HepG2 (cell line): ENCODE data around the gene NOC2L. TPM values are rescaled to one million over a fixed set of nuclear protein-coding genes. Genes with fewer than 3 reads are reported as not detected.

ENCODE experiments used
- ATAC-seq: fragments of 200-7000 bp; cut with Tn5 transposase; 3 replicates; pipeline ENCODE4 v1.9.1; 2020; ENCODE audit warnings: mild to moderate bottlenecking, moderate library complexity
- BruUV-seq: library from RNA; stranded (reverse); fragments of 400-500 nt; replicated peaks from 2 replicates; lab custom pipeline; 2021; lab: Mats Ljungman, UMichigan
- CTCF ChIA-PET: fragments of 300-600 bp; formaldehyde crosslinking; extraction: SDS; loops from one replicate; lab custom pipeline; 2021; ENCODE audit warnings: low total read pairs, inconsistent platforms, low intra/inter-chr PET ratio; lab: Yijun Ruan, JAX
- POLR2A ChIA-PET: fragments of 350-600 bp; sonication (Branson Sonifier 250); formaldehyde crosslinking; loops from one replicate; lab custom pipeline; 2020; ENCODE audit warnings: antibody characterized with exemption, inconsistent platforms; lab: Yijun Ruan, JAX
- DNase-seq: peaks from one replicate; pipeline ENCODE4 v3.0.0-alpha.2; 2015; ENCODE audit warnings: low spot score
- FAIRE-seq: peaks from 3 replicates; lab custom pipeline; 2011; peaks lifted over from hg19 to GRCh38; lab: Jason Lieb, UNC
- H2AFZ ChIP-seq: one replicate; pipeline ENCODE4 v1.6.1; 2011; ENCODE audit warnings: low read length, inconsistent platforms
- H3K27ac ChIP-seq: fragments of 300-600 bp; 3 replicates; pipeline ENCODE4 v1.8.0; 2011; ENCODE audit warnings: mixed run types, mild to moderate bottlenecking, mixed read lengths, low read length, inconsistent platforms; ENCODE audit not compliant: insufficient read depth; ENCODE audit errors: extremely low read length
- H3K27me3 ChIP-seq, 2 experiments: fragments of 200-600 bp in 1 of 2; 2 replicates in 1 of 2; 3 replicates in 1 of 2; pipeline versions ENCODE4 v1.6.0 to v1.8.0; 2011; ENCODE audit warnings: low read length in 2 of 2, mild to moderate bottlenecking in 2 of 2, moderate library complexity in 2 of 2, inconsistent platforms in 1 of 2; ENCODE audit not compliant: insufficient read depth in 2 of 2, control insufficient read depth in 1 of 2
- H3K36me3 ChIP-seq, 2 experiments: fragments of 200-600 bp in 1 of 2; replicated peaks in 1 of 2; 2 replicates in 1 of 2; 3 replicates in 1 of 2; pipeline versions ENCODE4 v1.5.1 to v1.8.0; 2011; ENCODE audit warnings: low read length in 2 of 2, inconsistent platforms in 1 of 2; ENCODE audit not compliant: insufficient read depth in 2 of 2, control insufficient read depth in 1 of 2
- H3K4me1 ChIP-seq: 2 replicates; pipeline ENCODE4 v1.5.1; 2012; ENCODE audit warnings: low read length, inconsistent platforms; ENCODE audit not compliant: insufficient read depth
- H3K4me2 ChIP-seq: 2 replicates; pipeline ENCODE4 v1.6.0; 2011; ENCODE audit warnings: low read depth, low read length, inconsistent platforms
- H3K4me3 ChIP-seq, 3 experiments: fragments of 200-600 bp in 1 of 3; sonication (generic), shearing (Covaris generic) in 1 of 3; replicated peaks in 1 of 3; 2 replicates each; pipeline ENCODE4 v1.5.1; 2011 to 2016; ENCODE audit warnings: low read length in 3 of 3, inconsistent platforms in 2 of 3, low read depth in 2 of 3, mild to moderate bottlenecking in 2 of 3, control low read depth in 1 of 3, mixed read lengths in 1 of 3; ENCODE audit not compliant: insufficient read depth in 1 of 3
- H3K79me2 ChIP-seq: one replicate; pipeline ENCODE4 v1.6.1; 2011; ENCODE audit warnings: low read length, inconsistent platforms; ENCODE audit not compliant: insufficient read depth
- H3K9ac ChIP-seq: 2 replicates; pipeline ENCODE4 v1.6.0; 2011; ENCODE audit warnings: mild to moderate bottlenecking, low read depth, low read length, inconsistent platforms; ENCODE audit not compliant: insufficient read depth
- H3K9me3 ChIP-seq: 2 replicates; pipeline ENCODE4 v1.5.1; 2012; ENCODE audit warnings: mild to moderate bottlenecking, low read length
- H4K20me1 ChIP-seq: 2 replicates; pipeline ENCODE4 v1.6.0; 2011; ENCODE audit warnings: inconsistent platforms, mild to moderate bottlenecking, low read length, moderate library complexity; ENCODE audit not compliant: insufficient read depth
- ARID4A ChIP-seq: sonication (generic); formaldehyde crosslinking; IDR thresholded peaks from 2 replicates; pipeline ENCODE4 v1.5.0; 2020; ENCODE audit warnings: mild to moderate bottlenecking, missing genetic modification reagents, borderline replicate concordance
- HOXA3 ChIP-seq: sonication (generic); formaldehyde crosslinking; IDR thresholded peaks from 2 replicates; pipeline ENCODE4 v1.5.0; 2020; ENCODE audit warnings: missing genetic modification reagents
- KLF6 ChIP-seq: IDR thresholded peaks from 2 replicates; pipeline ENCODE4 v1.8.0; 2016; ENCODE audit warnings: missing biosample characterization, missing genetic modification reagents
- NFIB ChIP-seq: sonication (generic); formaldehyde crosslinking; IDR thresholded peaks from 2 replicates; pipeline ENCODE4 v1.9.0; 2021; ENCODE audit warnings: missing genetic modification reagents, mild to moderate bottlenecking, borderline replicate concordance
- WGBS: methylation state at CpG from one replicate; pipeline ENCODE4 v1.1.6; 2017; ENCODE audit warnings: low lambda C conversion rate; 5-methylcytosine and 5-hydroxymethylcytosine counted together
- in situ Hi-C: cut with HindIII; loops from 2 replicates; pipeline ENCODE4 v1.10.0; 2017; ENCODE audit warnings: low pct_unique_long_range_greater_than_20kb; ENCODE audit not compliant: extremely low pct_ligation_motif_present
- intact Hi-C: fragments of 100-400 bp; cut with micrococcal nuclease; formaldehyde crosslinking; loops from one replicate; pipeline ENCODE4 v1.10.0; 2022; ENCODE audit not compliant: unreplicated experiment
- polyA plus RNA-seq, 8 experiments: library from polyadenylated mRNA; depleted of rRNA in 3 of 8; stranded (reverse) in 7 of 8; unstranded in 1 of 8; fragments of >200 nt; fragmentation: Illumina TruSeq in 4 of 8; extraction: Trizol in 4 of 8; gene quantifications; 2 replicates each; pipeline versions ENCODE4 v1.2.1 to v1.2.3, GENCODE V29; 2011 to 2016; ENCODE audit warnings: low read depth in 4 of 8, missing spikeins in 1 of 8, mixed read lengths in 1 of 8; ENCODE audit not compliant: insufficient read depth in 1 of 8
- total RNA-seq, 5 experiments: library from RNA; depleted of rRNA; stranded (reverse); fragments of >200 nt; fragmentation: Illumina TruSeq; extraction: Trizol; gene quantifications; 2 replicates each; pipeline ENCODE4 v1.2.3, GENCODE V29; 2016; ENCODE audit warnings: low read depth in 1 of 5

NOC2L gene
- total and polyA plus RNA-seq, 2 of the 13 experiments (the other 11 are each of a cell fraction or from before 2014, with no cell fraction given): 32.0 to 103 TPM

DNA sequence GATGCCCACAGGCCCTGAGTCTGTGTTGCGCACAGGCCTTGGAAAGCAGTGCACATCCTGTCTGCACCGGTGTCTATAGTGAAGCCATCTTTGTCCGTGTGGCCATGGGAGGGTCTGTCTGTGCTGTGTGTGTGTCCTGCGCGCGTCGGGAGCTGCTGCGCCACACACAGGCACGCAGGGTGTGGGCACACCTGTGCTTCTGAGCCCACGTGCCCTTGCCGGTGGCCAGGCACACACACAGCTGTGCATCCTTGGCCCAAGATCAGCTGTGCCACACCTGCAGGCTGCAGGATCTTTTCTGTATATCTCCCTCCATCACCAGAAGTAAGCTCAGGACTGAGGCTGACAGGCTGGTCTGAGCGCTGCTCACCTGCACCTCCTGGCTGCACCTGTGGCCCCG, 38.5 kb downstream of the NOC2L start:
- Histone ChIP-seq H3K4me2 (peak overlapping the region; percentile 16; the same call in 1 of the 2 replicates), H3K4me1 (peaks cover 43% of the 10 kb centered on the region), H3K9me3 (no peaks in the 10 kb centered on the region), H4K20me1 (peaks cover 6% of the 10 kb centered on the region; the same call in 1 of the 2 replicates), H3K27me3 (peaks cover 43 to 87% of the 10 kb centered on the region in 2 experiments), H3K9ac (no peak overlapping the region), H2AFZ (no peak overlapping the region), H3K36me3 (no peaks in the 10 kb centered on the region), H3K79me2 (no peaks in the 10 kb centered on the region), H3K27ac (no peak overlapping the region), H3K4me3 (no peak overlapping the region; a peak in 1 of 6 replicates)
- ATAC-seq (peak; percentile 3; the same call in 1 of the 3 replicates), DNase-seq (no peak), FAIRE-seq (no peak)
- in situ Hi-C loops: no loop called here
- intact Hi-C loops: no loop called here
- WGBS: 0% methylated on average over 2 of the region's 13 CpGs
- no TSS peak for BruUV-seq
- TF ChIP-seq NFIB (CRISPR knock-in tag) (0 out of 2 replicates have a peak, but pooled peaks have one; percentile 39), ARID4A (CRISPR knock-in tag) (0 out of 2 replicates have a peak, but pooled peaks have one; percentile 33), KLF6 (CRISPR knock-in tag) (no peak), HOXA3 (CRISPR knock-in tag) (no peak)
- CTCF ChIA-PET: interaction anchor here (1.1 kb wide), 1 partner anchor 8 kb away, joined by 3 read pairs; no protein-coding TSS in a partner anchor
- POLR2A ChIA-PET: no interaction called here
